ENCODE data around the gene MAPT. TPM values are rescaled to one million over a fixed set of nuclear protein-coding genes. Genes with fewer than 3 reads are reported as not detected.

Gene MAPT
- total and polyA plus RNA-seq, 2 of the 13 experiments (the other 11 are each of a cell fraction or from before 2014, with no cell fraction given), result 2.1 to 2.8 TPM

GRCh38 chr17:46002311-46002972, 108.1 kb downstream of the MAPT start (continued):
- no peak; the same call in 1 of the 2 replicates for TF ChIP-seq HBP1 (CRISPR knock-in tag; IDR thresholded peaks at IDR 0.05; ENCODE audit: low read depth)
- TF ChIP-seq ATF1 (CRISPR knock-in tag; IDR thresholded peaks at IDR 0.05), result no peak
- TF ChIP-seq U2AF1 (optimal IDR thresholded peaks at IDR 0.05; ENCODE audit: low read depth, low read length), result no peak
- TF ChIP-seq SIN3A (IDR thresholded peaks at IDR 0.05; ENCODE audit: borderline replicate concordance, low read depth, low read length), result no peak
- TF ChIP-seq SIX1 (CRISPR knock-in tag; IDR thresholded peaks at IDR 0.05; ENCODE audit: borderline replicate concordance), result peak; percentile 32; the same call in 1 of the 2 replicates
- TF ChIP-seq ZNF800 (CRISPR knock-in tag; IDR thresholded peaks at IDR 0.05), result no peak
- no peak for TF ChIP-seq HNF4A (CRISPR knock-in tag; IDR thresholded peaks at IDR 0.05)
- TF ChIP-seq ZNF570 (CRISPR knock-in tag; IDR thresholded peaks at IDR 0.05; ENCODE audit: borderline replicate concordance), result no peak
- TF ChIP-seq ZNF883 (CRISPR knock-in tag; IDR thresholded peaks at IDR 0.05; ENCODE audit: not compliant biosample characterization), result peak; percentile 92
- no peak for TF ChIP-seq THYN1 (CRISPR knock-in tag; IDR thresholded peaks at IDR 0.05; ENCODE audit: borderline replicate concordance, low read depth)
- TF ChIP-seq GLMP (CRISPR knock-in tag; IDR thresholded peaks at IDR 0.05; ENCODE audit: borderline replicate concordance), result no peak
- TF ChIP-seq ZNF567 (CRISPR knock-in tag; IDR thresholded peaks at IDR 0.05; ENCODE audit: borderline replicate concordance), result no peak
- TF ChIP-seq THAP9 (CRISPR knock-in tag; IDR thresholded peaks at IDR 0.05; ENCODE audit: borderline replicate concordance), result no peak
- TF ChIP-seq FOXP4 (CRISPR knock-in tag; IDR thresholded peaks at IDR 0.05), result peak; percentile 49; the same call in 1 of the 2 replicates
- 0 out of 2 replicates have a peak, but pooled peaks have one; percentile 43 for TF ChIP-seq ZNF33B (CRISPR knock-in tag; IDR thresholded peaks at IDR 0.05)
- TF ChIP-seq GABPA (IDR thresholded peaks at IDR 0.05; ENCODE audit: low read depth, low read length), result no peak
- TF ChIP-seq GABPA (CRISPR knock-in tag; IDR thresholded peaks at IDR 0.05; ENCODE audit: low read depth), result no peak
- 0 out of 2 replicates have a peak, but pooled peaks have one; percentile 47 for TF ChIP-seq ZNF580 (CRISPR knock-in tag; IDR thresholded peaks at IDR 0.05; ENCODE audit: borderline replicate concordance, low read depth)

All from HepG2 (cell line).